K562 (cell line): ENCODE results near the gene MTHFSD. TPM values are rescaled to one million over a fixed set of nuclear protein-coding genes. Genes with fewer than 3 reads are reported as not detected.

Source experiments
- ARID2 ChIP-seq: fragments of 450-650 bp; IDR thresholded peaks from 2 replicates; pipeline ENCODE4 v1.6.1; 2017; ENCODE audit warnings: antibody characterized with exemption, mild to moderate bottlenecking
- CREB1 ChIP-seq, 2 experiments: sonication (generic) in 1 of 2; formaldehyde crosslinking in 1 of 2; IDR thresholded peaks; 2 replicates each; pipeline versions ENCODE4 v1.6.1 to v1.8.0; 2012 to 2022; ENCODE audit warnings: inconsistent platforms in 1 of 2, mild to moderate bottlenecking in 1 of 2, missing genetic modification reagents in 1 of 2, moderate library complexity in 1 of 2
- DIDO1 ChIP-seq: fragments of 450-650 bp; IDR thresholded peaks from 2 replicates; pipeline ENCODE4 v1.6.1; 2016; ENCODE audit warnings: low read depth, missing biosample characterization, missing genetic modification characterization
- E2F1 ChIP-seq: sonication (generic); formaldehyde crosslinking; IDR thresholded peaks from 2 replicates; pipeline ENCODE4 v1.8.1; 2023; ENCODE audit warnings: mild to moderate bottlenecking, missing genetic modification reagents, moderate library complexity
- ERF ChIP-seq: fragments of 450-650 bp; formaldehyde crosslinking; IDR thresholded peaks from 2 replicates; pipeline ENCODE4 v1.4.0; 2020; ENCODE audit warnings: mild to moderate bottlenecking, mixed read lengths
- ETV6 ChIP-seq, 3 experiments: fragments of 150-350 bp in 1 of 3; sonication (generic) in 1 of 3; formaldehyde crosslinking in 1 of 3; IDR thresholded peaks; 2 replicates each; pipeline versions ENCODE4 v1.6.1 to v1.8.0; 2014 to 2022; ENCODE audit warnings: borderline replicate concordance in 2 of 3, low read depth in 2 of 3, antibody characterized with exemption in 1 of 3, low read length in 1 of 3, mild to moderate bottlenecking in 1 of 3, missing genetic modification reagents in 1 of 3
- FOXK2 ChIP-seq, 2 experiments: fragments of 450-650 bp; IDR thresholded peaks in 1 of 2; conservative IDR thresholded peaks in 1 of 2; 2 replicates each; pipeline ENCODE4 v1.6.1; 2016; ENCODE audit warnings: low read depth in 2 of 2, mild to moderate bottlenecking in 1 of 2
- KLF6 ChIP-seq: fragments of 250-450 bp; sonication (Bioruptor Pico); IDR thresholded peaks from 2 replicates; pipeline ENCODE4 v1.4.0; 2020; ENCODE audit warnings: mild to moderate bottlenecking, moderate library complexity, borderline replicate concordance
- MIER1 ChIP-seq: fragments of 450-650 bp; IDR thresholded peaks from 2 replicates; pipeline ENCODE4 v1.6.1; 2016; ENCODE audit warnings: antibody characterized with exemption, mild to moderate bottlenecking, low read depth
- NFIC ChIP-seq: fragments of 450-650 bp; IDR thresholded peaks from 2 replicates; pipeline ENCODE4 v1.6.1; 2017; ENCODE audit warnings: mild to moderate bottlenecking, inconsistent platforms
- PKNOX1 ChIP-seq: fragments of 450-650 bp; IDR thresholded peaks from 2 replicates; pipeline ENCODE4 v1.6.1; 2016
- PREB ChIP-seq: sonication (generic); formaldehyde crosslinking; IDR thresholded peaks from 2 replicates; pipeline ENCODE4 v1.8.1; 2023; ENCODE audit warnings: mild to moderate bottlenecking, missing genetic modification reagents
- RCOR1 ChIP-seq, 2 experiments: IDR thresholded peaks; 2 replicates each; pipeline ENCODE4 v1.6.1; 2012; ENCODE audit warnings: low read depth in 2 of 2, low read length in 2 of 2, borderline replicate concordance in 1 of 2, improper control_type of control experiment in 1 of 2
- SAP30 ChIP-seq: fragments of 200-600 bp; sonication (generic); IDR thresholded peaks from 2 replicates; pipeline ENCODE4 v1.6.1; 2012; ENCODE audit warnings: borderline replicate concordance, low read depth, mild to moderate bottlenecking, moderate library complexity, low read length, control low read depth, inconsistent platforms; ENCODE audit not compliant: insufficient read depth, poor library complexity, severe bottlenecking
- TFAP4 ChIP-seq: sonication (generic); formaldehyde crosslinking; IDR thresholded peaks from 2 replicates; pipeline ENCODE4 v1.8.0; 2022; ENCODE audit warnings: missing genetic modification reagents, mild to moderate bottlenecking, moderate library complexity, borderline replicate concordance
- TRIM28 ChIP-seq: fragments of 450-650 bp; IDR thresholded peaks from 2 replicates; pipeline ENCODE4 v1.6.1; 2017
- ZEB2 ChIP-seq: fragments of 450-650 bp; IDR thresholded peaks from 2 replicates; pipeline ENCODE4 v1.6.1; 2016
- ZNF511 ChIP-seq: sonication (generic); formaldehyde crosslinking; IDR thresholded peaks from 2 replicates; pipeline ENCODE4 v1.8.0; 2022; ENCODE audit warnings: mild to moderate bottlenecking, missing genetic modification reagents
- ZNF77 ChIP-seq: fragments of 250-450 bp; sonication (Bioruptor Pico); IDR thresholded peaks from 2 replicates; pipeline ENCODE4 v1.5.0; 2020
- polyA plus RNA-seq, 8 experiments: library from polyadenylated mRNA; depleted of rRNA in 4 of 8; stranded (reverse) in 5 of 8; unstranded in 3 of 8; fragments of >200 nt; fragmentation: Nextera tagmentation in 2 of 8; fragmentation: Illumina TruSeq in 1 of 8; extraction: Ambion mirVana in 2 of 8; extraction: Trizol in 1 of 8; gene quantifications; 2 replicates each; pipeline versions ENCODE4 v1.2.1 to v1.2.3, GENCODE V29; 2011 to 2014; ENCODE audit warnings: inconsistent platforms in 1 of 8, missing spikeins in 1 of 8
- total RNA-seq, 7 experiments: library from RNA; depleted of rRNA in 6 of 7; stranded (reverse); fragments of >200 nt in 6 of 7; fragmentation: Illumina TruSeq in 2 of 7; extraction: Trizol in 2 of 7; gene quantifications; 2 replicates each; pipeline versions ENCODE4 v1.2.1 to v1.2.3, GENCODE V29; 2011 to 2021; ENCODE audit warnings: low replicate concordance in 1 of 7

MTHFSD gene
- total and polyA plus RNA-seq, 9 of the 15 experiments (the other 6 are each of a cell fraction or from before 2014, with no cell fraction given), result 3.2 to 20.2 (median 12.0) TPM

- TF ChIP-seq SAP30, result no peak
- no peak for TF ChIP-seq ZNF77 (CRISPR knock-in tag)
- TF ChIP-seq MIER1, result 0 out of 2 replicates have a peak, but pooled peaks have one; percentile 28
- no peak for TF ChIP-seq FOXK2 (conservative IDR thresholded peaks at IDR 0.05 in 1 of 2, IDR thresholded peaks at IDR 0.05 in 1 of 2; ENCODE audit: low read depth in 2 of 2)
- peak; percentile 95 for TF ChIP-seq PKNOX1
- TF ChIP-seq RCOR1 (IDR thresholded peaks at IDR 0.05; ENCODE audit: borderline replicate concordance in 1 of 2, low read depth in 2 of 2, low read length in 2 of 2), result peak in 1 of 2 experiments; percentile 46; a peak in 1 of 4 replicates
- TF ChIP-seq TRIM28, result no peak
- no peak for TF ChIP-seq ZNF511 (CRISPR knock-in tag)
- TF ChIP-seq KLF6 (CRISPR knock-in tag), result no peak
- TF ChIP-seq CREB1 (IDR thresholded peaks at IDR 0.05), result no peak
- no peak for TF ChIP-seq CREB1 (CRISPR knock-in tag; IDR thresholded peaks at IDR 0.05)
- 0 out of 2 replicates have a peak, but pooled peaks have one; percentile 44 for TF ChIP-seq ZEB2
- TF ChIP-seq NFIC, result no peak
- no peak for TF ChIP-seq E2F1
- 0 out of 2 replicates have a peak, but pooled peaks have one; percentile 36 for TF ChIP-seq PREB (CRISPR knock-in tag)
- no peak for TF ChIP-seq ETV6 (IDR thresholded peaks at IDR 0.05; ENCODE audit: borderline replicate concordance in 1 of 2, low read depth in 2 of 2, low read length in 1 of 2)
- TF ChIP-seq ETV6 (CRISPR knock-in tag; IDR thresholded peaks at IDR 0.05; ENCODE audit: borderline replicate concordance), result no peak
- TF ChIP-seq ARID2, result no peak
- peak; percentile 50 for TF ChIP-seq TFAP4 (CRISPR knock-in tag)
- no peak for TF ChIP-seq DIDO1
- TF ChIP-seq ERF (CRISPR knock-in tag), result no peak
Measured at GRCh38 chr16:86575754-86576557, 20.9 kb upstream of the MTHFSD start (continued).
